Endothelial cell of umbilical vein (primary cell): ENCODE results near the gene GIMAP1. TPM values are rescaled to one million over a fixed set of nuclear protein-coding genes. Genes with fewer than 3 reads are reported as not detected.

ENCODE experiments used
- BruUV-seq: library from RNA; stranded (reverse); fragments of 400-500 nt; replicated peaks from 2 replicates; lab custom pipeline; 2021; lab: Mats Ljungman, UMichigan
- CTCF ChIA-PET: fragments of 300-600, 350-600 bp; sonication (Branson Sonifier 250); formaldehyde crosslinking; loops from one replicate; lab custom pipeline; 2021; ENCODE audit warnings: antibody characterized with exemption, inconsistent platforms; lab: Charles Lee
- POLR2A ChIA-PET: fragments of 300-600, 350-600 bp; sonication (Branson Sonifier 250); formaldehyde crosslinking; loops from one replicate; lab custom pipeline; 2021; ENCODE audit warnings: antibody characterized with exemption, inconsistent platforms; lab: Charles Lee
- DNase-seq: peaks from one replicate; pipeline ENCODE4 v3.0.0-alpha.2; 2011; ENCODE audit warnings: low read depth, low spot score
- FAIRE-seq: peaks from 2 replicates; lab custom pipeline; 2011; peaks lifted over from hg19 to GRCh38; lab: Jason Lieb, UNC
- H2AFZ ChIP-seq: 2 replicates; pipeline ENCODE4 v1.6.0; 2012; ENCODE audit warnings: low read depth, low read length, control low read depth, inconsistent platforms
- H3K27ac ChIP-seq: 2 replicates; pipeline ENCODE4 v1.5.1; 2011; ENCODE audit warnings: low read depth, mild to moderate bottlenecking, control low read depth, low read length, moderate library complexity; ENCODE audit not compliant: insufficient read depth
- H3K27me3 ChIP-seq, 2 experiments: 2 replicates each; pipeline versions ENCODE4 v1.6.0 to v1.6.1; 2011; ENCODE audit warnings: low read length in 2 of 2, mixed read lengths in 1 of 2; ENCODE audit not compliant: control insufficient read depth in 2 of 2, insufficient read depth in 2 of 2
- H3K36me3 ChIP-seq, 2 experiments: 2 replicates in 1 of 2; 3 replicates in 1 of 2; pipeline ENCODE4 v1.5.1; 2011; ENCODE audit warnings: low read length in 2 of 2, mild to moderate bottlenecking in 1 of 2, moderate library complexity in 1 of 2; ENCODE audit not compliant: control insufficient read depth in 2 of 2, insufficient read depth in 2 of 2; ENCODE audit errors: extremely low read depth in 1 of 2
- H3K4me1 ChIP-seq: 3 replicates; pipeline ENCODE4 v1.5.1; 2011; ENCODE audit warnings: mild to moderate bottlenecking, low read length; ENCODE audit not compliant: control insufficient read depth, insufficient read depth; ENCODE audit errors: extremely low read depth
- H3K4me2 ChIP-seq: 2 replicates; pipeline ENCODE4 v1.6.1; 2011; ENCODE audit warnings: low read length, control low read depth, mixed read lengths; ENCODE audit not compliant: insufficient read depth
- H3K4me3 ChIP-seq, 3 experiments: fragments of 200-600 bp in 1 of 3; sonication (generic), shearing (Covaris generic) in 1 of 3; replicated peaks in 1 of 3; 2 replicates each; pipeline ENCODE4 v1.5.1; 2011 to 2016; ENCODE audit warnings: control low read depth in 3 of 3, low read length in 3 of 3, mild to moderate bottlenecking in 2 of 3, inconsistent platforms in 1 of 3, low read depth in 1 of 3, moderate library complexity in 1 of 3; ENCODE audit not compliant: insufficient read depth in 1 of 3
- H3K79me2 ChIP-seq: 2 replicates; pipeline ENCODE4 v1.6.0; 2012; ENCODE audit warnings: low read length, inconsistent platforms; ENCODE audit not compliant: control insufficient read depth, insufficient read depth
- H3K9ac ChIP-seq: replicated peaks from 2 replicates; pipeline ENCODE3; 2011; ENCODE audit warnings: low read length, control low read depth; ENCODE audit not compliant: insufficient read depth; ENCODE audit errors: extremely low read depth
- H3K9me1 ChIP-seq: replicated peaks from 3 replicates; pipeline ENCODE4 v1.6.0; 2011; ENCODE audit warnings: mild to moderate bottlenecking, low read length; ENCODE audit not compliant: control insufficient read depth, insufficient read depth; ENCODE audit errors: extremely low read depth
- H3K9me3 ChIP-seq: replicated peaks from 2 replicates; pipeline ENCODE4 v1.5.1; 2012; ENCODE audit warnings: low read length, inconsistent platforms; ENCODE audit not compliant: control insufficient read depth, insufficient read depth
- H4K20me1 ChIP-seq: replicated peaks from 2 replicates; pipeline ENCODE3; 2011; ENCODE audit warnings: mild to moderate bottlenecking, low read length; ENCODE audit not compliant: control insufficient read depth, insufficient read depth; ENCODE audit errors: extremely low read depth
- CTCF ChIP-seq, 2 donors: IDR thresholded peaks; 1 replicate in 1 of 2; 2 replicates in 1 of 2; pipeline ENCODE4 v1.5.1; 2011; ENCODE audit warnings: low read length in 2 of 2, mild to moderate bottlenecking in 2 of 2, moderate library complexity in 2 of 2, control low read depth in 1 of 2, inconsistent platforms in 1 of 2, low read depth in 1 of 2; ENCODE audit not compliant: insufficient read depth in 1 of 2; ENCODE audit errors: extremely low read depth in 1 of 2
- EZH2 ChIP-seq: IDR thresholded peaks from 2 replicates; pipeline ENCODE4 v1.6.1; 2012; ENCODE audit warnings: borderline replicate concordance, low read depth, mild to moderate bottlenecking, moderate library complexity, low read length, inconsistent platforms; ENCODE audit not compliant: severe bottlenecking
- FOS ChIP-seq: IDR thresholded peaks from 2 replicates; pipeline ENCODE4 v1.6.1; 2011; ENCODE audit warnings: mild to moderate bottlenecking, low read length, moderate library complexity, borderline replicate concordance; ENCODE audit not compliant: insufficient read depth
- MAX ChIP-seq: IDR thresholded peaks from 2 replicates; pipeline ENCODE4 v1.6.1; 2011; ENCODE audit not compliant: insufficient read depth, insufficient read length
- MYC ChIP-seq: IDR thresholded peaks from one replicate; pipeline ENCODE4 v1.6.1; 2011; ENCODE audit warnings: mild to moderate bottlenecking, low read depth, low read length
- POLR2A ChIP-seq: IDR thresholded peaks from 2 replicates; pipeline ENCODE4 v1.6.1; 2012; ENCODE audit warnings: low read depth, mild to moderate bottlenecking, control low read depth, low read length
- POLR2AphosphoS5 ChIP-seq: IDR thresholded peaks from 2 replicates; pipeline ENCODE4 v1.6.1; 2012; ENCODE audit warnings: low read depth, mild to moderate bottlenecking, control low read depth, low read length, moderate library complexity; ENCODE audit not compliant: insufficient read depth
- dilution Hi-C: fragments of 300-500 bp; cut with MboI; formaldehyde crosslinking; loops from one replicate; pipeline ENCODE4 v1.15.0; 2019; ENCODE audit warnings: low sequenced_read_pairs; ENCODE audit not compliant: extremely low pct_ligation_motif_present
- intact Hi-C: fragments of 100-400 bp; cut with micrococcal nuclease; formaldehyde crosslinking; loops from one replicate; pipeline ENCODE4 v1.10.0; 2022
- polyA plus RNA-seq, 4 experiments: library from polyadenylated mRNA; depleted of rRNA in 3 of 4; stranded (reverse) in 3 of 4; unstranded in 1 of 4; fragments of >200 nt; gene quantifications; 2 replicates each; pipeline versions ENCODE4 v1.2.1 to v1.2.3, GENCODE V29; 2011 to 2012; ENCODE audit warnings: missing spikeins in 1 of 4
- total RNA-seq: library from RNA; stranded (reverse); gene quantifications from 2 replicates; pipeline ENCODE4 v1.2.3, GENCODE V29; 2021

Gene GIMAP1
- total and polyA plus RNA-seq, 2 donors (not counting 3 experiments of a cell fraction or from before 2014, with no cell fraction given), result 10.0 to 11.9 TPM

- intact Hi-C loops, result no loop called here
- Histone ChIP-seq H4K20me1 (no peaks in the 10 kb centered on the region), H3K4me3 (no peak overlapping the region), H2AFZ (no peak overlapping the region), H3K79me2 (no peaks in the 10 kb centered on the region), H3K27ac (no peak overlapping the region), H3K9me1 (no peaks in the 10 kb centered on the region), H3K36me3 (no peaks in the 10 kb centered on the region), H3K4me1 (no peaks in the 10 kb centered on the region), H3K4me2 (no peak overlapping the region), H3K9me3 (no peaks in the 10 kb centered on the region), H3K9ac (no peak overlapping the region), H3K27me3 (no peaks in the 10 kb centered on the region)
- TF ChIP-seq MYC (no peak), CTCF (IDR thresholded peaks at IDR 0.05; ENCODE audit: extremely low read depth in 1 of 2, insufficient read depth in 1 of 2, low read depth in 1 of 2, low read length in 2 of 2) (no peak), EZH2 (no peak), FOS (no peak), POLR2AphosphoS5 (no peak), POLR2A (no peak), MAX (no peak)
- POLR2A ChIA-PET, result no interaction called here
- CTCF ChIA-PET, result no interaction called here
- FAIRE-seq (no peak), DNase-seq (no peak)
- dilution Hi-C loops, result no loop called here
- no TSS peak for BruUV-seq
These were observed 47.9 kb upstream of the GIMAP1 start for GRCh38 chr7:150668472-150668911.
